Dendritic cell treated with granulocyte-macrophage colony-stimulating factor and Interleukin-4, amounts not matched to agents 40 ng/mL and 50 ng/mL, for 4 days (primary cell): ENCODE measurements around the gene JPH3.

Source experiments
- H3K27ac Mint-ChIP-seq: one replicate; pipeline ENCODE4 v1.8.0; 2022; ENCODE audit warnings: mild to moderate bottlenecking, mixed read lengths
- H3K27me3 Mint-ChIP-seq: one replicate; pipeline ENCODE4 v1.8.0; 2022; ENCODE audit warnings: mild to moderate bottlenecking, mixed read lengths
- H3K36me3 Mint-ChIP-seq: one replicate; pipeline ENCODE4 v1.8.0; 2022; ENCODE audit warnings: low read depth, mixed read lengths
- H3K4me1 Mint-ChIP-seq: one replicate; pipeline ENCODE4 v1.8.0; 2022; ENCODE audit warnings: low read depth, mixed read lengths
- H3K4me3 Mint-ChIP-seq: one replicate; pipeline ENCODE4 v1.8.0; 2022; ENCODE audit warnings: mild to moderate bottlenecking, moderate library complexity, mixed read lengths
- H3K9me3 Mint-ChIP-seq: one replicate; pipeline ENCODE4 v1.8.0; 2022; ENCODE audit warnings: mixed read lengths
- intact Hi-C: fragments of 100-400 bp; cut with micrococcal nuclease; formaldehyde crosslinking; loops from one replicate; pipeline ENCODE4 v1.15.0; 2022

The JPH3 gene

GRCh38 chr16:87619360-87620200 is 17.3 kb downstream of the JPH3 start:
- Mint-ChIP-seq H3K4me1 (no peaks in the 10 kb centered on the region), H3K27me3 (peaks cover 13% of the 10 kb centered on the region), H3K4me3 (no peak overlapping the region), H3K9me3 (no peaks in the 10 kb centered on the region), H3K36me3 (no peaks in the 10 kb centered on the region), H3K27ac (no peak overlapping the region)
- intact Hi-C loops: no loop called here

- H3K4me1 Mint-ChIP-seq: no peaks in the 10 kb centered on the region
- intact Hi-C loops: no loop called here
- no peaks in the 10 kb centered on the region for H3K36me3 Mint-ChIP-seq
- H3K27me3 Mint-ChIP-seq: peaks cover 13% of the 10 kb centered on the region
- no peak overlapping the region for H3K4me3 Mint-ChIP-seq
- H3K27ac Mint-ChIP-seq: no peak overlapping the region
- H3K9me3 Mint-ChIP-seq: no peaks in the 10 kb centered on the region
These were observed 17.8 kb downstream of the JPH3 start for GRCh38 chr16:87620201-87620495.

DNA sequence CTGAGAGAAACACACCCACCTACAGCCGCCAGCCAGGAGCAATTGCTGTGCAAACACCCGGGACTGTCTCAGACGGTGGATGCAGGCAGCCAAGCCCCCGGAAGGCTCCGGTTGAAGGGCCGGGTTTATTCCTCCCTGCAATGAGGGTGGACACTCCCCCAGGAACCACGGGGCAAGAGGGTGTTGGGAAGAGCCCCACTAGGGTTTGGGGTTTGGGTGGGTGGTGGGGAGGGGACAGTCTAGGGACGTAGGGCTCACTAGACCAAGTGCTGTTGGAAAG is 19.2 kb downstream of the JPH3 start:
- Mint-ChIP-seq H3K27me3 (peaks cover 12% of the 10 kb centered on the region), H3K4me3 (no peak overlapping the region), H3K27ac (no peak overlapping the region), H3K9me3 (no peaks in the 10 kb centered on the region), H3K36me3 (no peaks in the 10 kb centered on the region), H3K4me1 (no peaks in the 10 kb centered on the region)
- intact Hi-C loops: no loop called here

DNA sequence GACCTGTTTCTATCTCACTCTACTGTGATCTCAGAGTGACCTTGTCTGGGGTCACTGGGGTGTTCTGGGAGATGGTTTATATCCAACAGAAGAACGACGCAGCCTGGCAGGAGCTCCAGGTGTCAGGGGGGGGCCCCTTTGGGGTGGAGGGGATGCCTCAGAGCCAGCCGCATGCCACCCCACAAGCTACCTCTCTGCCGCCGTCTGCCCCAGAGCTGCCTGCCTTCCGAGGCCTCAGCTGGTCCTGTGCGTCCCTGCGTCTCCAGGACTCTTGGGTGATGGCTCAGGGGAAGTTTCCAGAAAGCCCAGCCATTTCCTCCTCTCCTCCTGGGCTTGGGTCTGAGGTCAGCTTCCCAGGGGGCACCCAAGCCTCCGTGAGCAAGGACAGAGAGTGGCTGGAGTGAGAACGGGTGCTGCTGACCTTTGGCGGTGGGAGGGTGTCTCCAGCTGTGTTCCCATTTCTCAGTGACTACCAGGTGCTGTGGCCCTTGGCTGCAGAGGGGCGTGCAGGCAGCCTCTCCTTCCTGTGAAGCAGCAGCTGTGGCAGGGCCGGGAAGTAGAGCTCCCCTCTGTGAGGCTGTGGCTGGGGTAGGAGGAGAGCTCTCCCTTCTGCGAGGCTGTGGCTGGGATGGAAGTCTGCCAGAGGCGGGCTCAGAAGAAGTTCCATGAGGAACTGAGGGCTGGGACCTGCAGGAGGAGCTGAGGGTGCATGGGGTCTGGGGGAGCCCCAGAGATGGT is 19.8 kb downstream of the JPH3 start:
- Mint-ChIP-seq H3K4me3 (no peak overlapping the region), H3K27ac (no peak overlapping the region), H3K27me3 (peaks cover 12% of the 10 kb centered on the region), H3K9me3 (no peaks in the 10 kb centered on the region), H3K4me1 (no peaks in the 10 kb centered on the region), H3K36me3 (no peaks in the 10 kb centered on the region)
- intact Hi-C loops: no loop called here

DNA sequence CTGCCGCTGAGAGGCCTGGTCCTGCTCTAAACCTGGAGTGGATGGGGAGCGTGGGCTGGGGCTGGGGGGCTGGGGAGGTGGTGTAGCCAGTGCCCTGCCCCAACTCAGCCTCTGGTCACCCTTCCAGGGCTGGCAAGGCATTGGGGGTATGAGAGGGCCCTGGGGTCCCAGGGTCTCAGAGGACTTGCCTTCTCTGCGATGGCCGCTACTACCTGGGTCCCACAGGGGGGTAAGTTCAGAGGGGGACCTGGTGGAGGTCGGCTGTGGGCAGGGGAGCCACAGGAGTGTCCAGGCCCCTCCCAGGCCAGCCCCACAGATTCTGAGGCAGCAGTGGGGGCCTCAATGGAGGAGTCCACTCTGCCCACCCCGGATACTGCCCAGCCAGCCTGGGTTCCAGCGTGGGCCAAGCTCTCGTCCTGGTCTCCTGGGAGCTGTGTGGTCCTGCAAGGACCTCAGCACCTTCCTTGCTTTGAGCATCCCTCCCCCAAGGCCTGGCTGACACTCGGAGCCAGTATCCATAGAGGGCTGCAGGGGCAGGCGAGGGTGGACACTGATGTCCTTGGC is 20.5 kb downstream of the JPH3 start:
- no peak overlapping the region for H3K27ac Mint-ChIP-seq
- H3K4me1 Mint-ChIP-seq: no peaks in the 10 kb centered on the region
- no peak overlapping the region for H3K4me3 Mint-ChIP-seq
- H3K9me3 Mint-ChIP-seq: no peaks in the 10 kb centered on the region
- intact Hi-C loops: no loop called here
- no peaks in the 10 kb centered on the region for H3K36me3 Mint-ChIP-seq
- H3K27me3 Mint-ChIP-seq: peaks cover 12% of the 10 kb centered on the region

- intact Hi-C loops: no loop called here
These were observed 23.0 kb downstream of the JPH3 start for GRCh38 chr16:87625241-87625797.

DNA sequence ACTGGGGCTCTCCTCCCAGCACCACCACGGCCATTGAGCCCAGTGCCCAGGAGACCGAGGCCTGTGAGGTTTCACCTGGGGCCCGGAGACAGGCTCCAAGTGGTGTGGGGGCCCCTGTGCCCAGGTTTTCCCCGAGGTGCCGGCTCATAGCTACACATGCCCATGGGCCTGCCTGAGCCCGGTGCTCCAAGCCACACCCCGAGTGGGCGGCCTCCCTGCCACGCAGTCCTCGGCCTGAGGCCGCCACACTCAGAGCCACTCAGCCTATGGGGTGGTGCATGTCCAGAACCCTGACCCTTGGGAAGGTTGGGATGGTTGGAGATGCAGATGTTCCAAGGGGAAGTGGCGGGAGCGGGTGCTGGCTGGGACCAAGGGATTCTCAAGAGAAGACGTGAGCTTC is 24.1 kb downstream of the JPH3 start:
- H3K27ac Mint-ChIP-seq: no peak overlapping the region
- H3K27me3 Mint-ChIP-seq: peaks cover 19% of the 10 kb centered on the region
- no peaks in the 10 kb centered on the region for H3K36me3 Mint-ChIP-seq
- H3K4me1 Mint-ChIP-seq: no peaks in the 10 kb centered on the region
- intact Hi-C loops: no loop called here
- no peak overlapping the region for H3K4me3 Mint-ChIP-seq
- H3K9me3 Mint-ChIP-seq: peaks cover 13% of the 10 kb centered on the region

More at GRCh38 chr16:87625241-87625797, 23.0 kb downstream of the JPH3 start:
- Mint-ChIP-seq H3K27ac (no peak overlapping the region), H3K36me3 (no peaks in the 10 kb centered on the region), H3K9me3 (peaks cover 2% of the 10 kb centered on the region), H3K27me3 (peaks cover 11% of the 10 kb centered on the region), H3K4me3 (no peak overlapping the region), H3K4me1 (no peaks in the 10 kb centered on the region)

DNA sequence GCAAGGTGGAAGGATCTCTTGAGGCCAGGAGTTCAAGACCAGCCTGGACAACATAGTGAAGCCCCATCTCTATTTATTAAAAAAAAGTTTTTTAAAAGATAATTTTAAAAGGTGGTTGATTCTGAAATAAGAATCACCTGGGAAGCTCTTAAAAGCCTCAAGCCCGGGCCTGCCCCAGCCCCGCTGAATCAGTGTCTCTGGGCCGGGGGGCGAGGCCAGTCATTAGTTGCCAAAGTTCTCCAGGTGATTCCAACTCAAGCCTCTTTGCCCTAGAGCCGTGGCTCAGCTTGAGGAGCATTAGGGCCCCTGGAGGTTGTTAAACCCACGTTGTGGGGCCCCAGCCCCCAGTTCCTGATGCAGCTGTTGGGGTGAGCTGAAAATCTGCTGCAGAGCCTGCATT is 24.6 kb downstream of the JPH3 start:
- peaks cover 14% of the 10 kb centered on the region for H3K9me3 Mint-ChIP-seq
- no peaks in the 10 kb centered on the region for H3K4me1 Mint-ChIP-seq
- no peak overlapping the region for H3K4me3 Mint-ChIP-seq
- no peaks in the 10 kb centered on the region for H3K36me3 Mint-ChIP-seq
- no peak overlapping the region for H3K27ac Mint-ChIP-seq
- intact Hi-C loops: no loop called here
- H3K27me3 Mint-ChIP-seq: peaks cover 21% of the 10 kb centered on the region

- H3K27me3 Mint-ChIP-seq: peaks cover 25% of the 10 kb centered on the region
- no peaks in the 10 kb centered on the region for H3K4me1 Mint-ChIP-seq
- H3K27ac Mint-ChIP-seq: no peak overlapping the region
- no peaks in the 10 kb centered on the region for H3K36me3 Mint-ChIP-seq
- no peak overlapping the region for H3K4me3 Mint-ChIP-seq
- intact Hi-C loops: no loop called here
- peaks cover 14% of the 10 kb centered on the region for H3K9me3 Mint-ChIP-seq
These were observed 25.4 kb downstream of the JPH3 start for GRCh38 chr16:87627542-87628245.

- H3K4me3 Mint-ChIP-seq: no peak overlapping the region
- no peaks in the 10 kb centered on the region for H3K36me3 Mint-ChIP-seq
- H3K9me3 Mint-ChIP-seq: peaks cover 14% of the 10 kb centered on the region
- intact Hi-C loops: no loop called here
- H3K27ac Mint-ChIP-seq: no peak overlapping the region
- peaks cover 25% of the 10 kb centered on the region for H3K27me3 Mint-ChIP-seq
- H3K4me1 Mint-ChIP-seq: no peaks in the 10 kb centered on the region
These were observed 26.1 kb downstream of the JPH3 start for GRCh38 chr16:87628246-87628923.

GRCh38 chr16:87628940-87629339 is 26.6 kb downstream of the JPH3 start:
- H3K4me1 Mint-ChIP-seq: no peaks in the 10 kb centered on the region
- H3K27ac Mint-ChIP-seq: no peak overlapping the region
- no peak overlapping the region for H3K4me3 Mint-ChIP-seq
- no peaks in the 10 kb centered on the region for H3K36me3 Mint-ChIP-seq
- H3K9me3 Mint-ChIP-seq: peaks cover 14% of the 10 kb centered on the region
- intact Hi-C loops: no loop called here
- peaks cover 29% of the 10 kb centered on the region for H3K27me3 Mint-ChIP-seq

- Mint-ChIP-seq H3K27me3 (peaks cover 39% of the 10 kb centered on the region), H3K27ac (no peak overlapping the region), H3K36me3 (no peaks in the 10 kb centered on the region), H3K4me3 (no peak overlapping the region), H3K4me1 (peaks cover 12% of the 10 kb centered on the region), H3K9me3 (peaks cover 14% of the 10 kb centered on the region)
- intact Hi-C loops: loop anchor here (10.0 kb wide), 1 partner anchor 306 kb away; no protein-coding TSS in a partner anchor
These were observed 28.8 kb downstream of the JPH3 start for GRCh38 chr16:87631067-87631466.

- H3K36me3 Mint-ChIP-seq: no peaks in the 10 kb centered on the region
- peaks cover 46% of the 10 kb centered on the region for H3K27me3 Mint-ChIP-seq
- H3K4me1 Mint-ChIP-seq: peaks cover 18% of the 10 kb centered on the region
- no peak overlapping the region for H3K4me3 Mint-ChIP-seq
- H3K27ac Mint-ChIP-seq: no peak overlapping the region
- H3K9me3 Mint-ChIP-seq: peaks cover 14% of the 10 kb centered on the region
- intact Hi-C loops: loop anchor here (2.0 to 10.0 kb wide), 2 partner anchors 84 to 310 kb away; no protein-coding TSS in a partner anchor
These were observed 32.1 kb downstream of the JPH3 start for GRCh38 chr16:87634411-87634810.
